ENCODE measurements around the gene CLIC1.

Gene CLIC1

DNA sequence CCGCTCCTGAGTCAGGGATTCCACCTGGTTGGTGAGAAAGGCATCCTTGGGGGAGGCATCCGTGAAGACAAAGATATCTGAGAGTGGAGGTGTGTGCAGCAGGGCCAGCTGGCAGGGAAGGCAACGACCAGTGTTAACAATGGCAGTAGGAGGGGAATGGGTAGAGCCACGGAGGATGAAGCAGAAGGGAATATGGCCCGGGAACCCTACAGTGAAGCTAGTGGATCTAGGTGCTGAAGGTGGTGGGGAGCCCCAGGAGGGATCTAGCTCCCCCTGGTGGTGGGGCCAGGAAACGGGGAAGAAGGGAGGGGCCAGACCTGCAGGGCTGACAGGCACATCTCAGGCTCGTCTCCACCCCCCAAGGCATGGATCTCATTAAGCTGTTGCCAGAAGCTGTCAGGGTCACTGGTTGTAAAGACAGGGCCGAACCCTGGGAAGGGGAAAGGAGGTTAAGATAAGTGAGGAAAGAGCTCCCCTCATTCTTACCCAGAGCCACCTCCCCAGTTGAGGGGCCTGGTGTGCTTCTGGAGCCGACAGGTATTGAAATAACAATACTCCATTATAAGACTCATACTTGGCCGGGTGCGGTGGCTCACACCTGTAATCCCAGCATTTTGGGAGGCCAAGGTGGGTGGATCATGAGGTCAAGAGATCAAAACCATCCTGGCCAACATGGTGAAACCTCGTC, 33.5 kb upstream of the CLIC1 start:
- peak in 4 of 58 donors; percentile 8 to 13 (median 12) for DNase-seq

DNA sequence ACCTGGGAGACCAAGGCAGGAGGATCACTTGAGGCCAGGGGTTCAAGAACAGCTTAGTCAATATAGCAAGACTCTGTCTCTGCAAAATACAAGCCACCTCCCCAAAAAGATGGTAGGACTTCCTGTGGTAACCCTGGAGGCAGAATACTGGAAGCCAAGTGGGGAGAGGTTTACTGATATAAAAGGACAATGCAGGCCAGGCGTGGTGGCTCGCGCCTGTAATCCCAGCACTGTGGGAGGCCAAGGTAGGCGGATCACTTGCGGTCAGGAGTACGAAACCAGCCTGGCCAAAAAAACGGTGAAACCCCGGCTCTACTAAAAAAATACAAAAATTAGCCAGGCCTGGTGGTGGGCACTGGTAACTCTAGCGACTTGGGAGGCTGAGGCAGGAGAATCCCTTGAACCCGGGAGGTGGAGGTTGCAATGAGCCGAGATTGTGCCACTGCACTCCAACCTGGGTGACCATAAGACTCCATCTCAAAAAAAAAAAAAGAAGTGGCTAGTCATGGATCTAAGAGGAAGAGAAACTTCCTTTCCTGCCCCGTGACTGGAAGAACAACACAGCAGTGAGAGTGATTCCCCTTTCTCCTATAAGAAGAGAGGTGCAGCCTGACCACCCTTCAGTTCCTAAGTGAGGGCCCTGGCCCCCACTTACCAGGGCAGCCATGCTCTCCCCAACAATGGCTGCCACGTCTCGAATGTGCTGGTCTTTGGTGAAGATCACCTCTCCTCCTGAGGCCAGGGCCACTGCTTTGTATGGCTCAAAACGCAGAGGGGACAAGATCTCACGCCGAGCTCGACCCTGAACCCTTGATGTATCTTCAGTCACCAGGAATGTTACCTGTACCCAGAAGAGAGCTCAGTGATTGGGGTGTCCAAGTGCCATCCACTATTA, 32.3 kb upstream of the CLIC1 start:
- DNase-seq = no peak

DNA sequence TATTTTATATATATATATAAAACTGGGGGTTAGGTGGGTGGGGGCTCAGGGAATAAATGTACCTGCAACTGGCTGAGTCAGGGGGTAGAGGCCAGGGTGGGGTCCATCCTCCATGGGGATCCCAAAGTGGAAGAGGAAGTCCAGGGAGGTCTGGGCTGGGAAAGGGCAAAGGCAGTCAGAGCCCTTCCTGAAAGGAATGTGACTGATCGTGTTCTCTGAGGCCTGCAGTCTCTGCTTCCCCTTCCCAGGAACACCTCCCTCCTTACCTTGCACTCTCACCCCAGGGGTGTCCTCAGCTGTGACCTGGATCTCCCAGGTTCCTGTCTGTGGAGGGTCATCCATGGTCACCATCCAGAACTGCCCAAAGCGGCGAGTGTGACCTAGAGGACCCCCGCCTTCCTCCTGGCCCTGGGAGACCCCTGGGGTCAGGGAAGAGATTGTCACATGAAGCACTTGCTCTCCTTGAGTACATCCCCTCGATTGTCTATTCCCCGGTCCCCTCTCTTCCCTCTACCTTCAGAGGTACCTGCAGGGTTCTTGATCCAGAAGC, 30.8 kb upstream of the CLIC1 start:
- DNase-seq = no peak

DNA sequence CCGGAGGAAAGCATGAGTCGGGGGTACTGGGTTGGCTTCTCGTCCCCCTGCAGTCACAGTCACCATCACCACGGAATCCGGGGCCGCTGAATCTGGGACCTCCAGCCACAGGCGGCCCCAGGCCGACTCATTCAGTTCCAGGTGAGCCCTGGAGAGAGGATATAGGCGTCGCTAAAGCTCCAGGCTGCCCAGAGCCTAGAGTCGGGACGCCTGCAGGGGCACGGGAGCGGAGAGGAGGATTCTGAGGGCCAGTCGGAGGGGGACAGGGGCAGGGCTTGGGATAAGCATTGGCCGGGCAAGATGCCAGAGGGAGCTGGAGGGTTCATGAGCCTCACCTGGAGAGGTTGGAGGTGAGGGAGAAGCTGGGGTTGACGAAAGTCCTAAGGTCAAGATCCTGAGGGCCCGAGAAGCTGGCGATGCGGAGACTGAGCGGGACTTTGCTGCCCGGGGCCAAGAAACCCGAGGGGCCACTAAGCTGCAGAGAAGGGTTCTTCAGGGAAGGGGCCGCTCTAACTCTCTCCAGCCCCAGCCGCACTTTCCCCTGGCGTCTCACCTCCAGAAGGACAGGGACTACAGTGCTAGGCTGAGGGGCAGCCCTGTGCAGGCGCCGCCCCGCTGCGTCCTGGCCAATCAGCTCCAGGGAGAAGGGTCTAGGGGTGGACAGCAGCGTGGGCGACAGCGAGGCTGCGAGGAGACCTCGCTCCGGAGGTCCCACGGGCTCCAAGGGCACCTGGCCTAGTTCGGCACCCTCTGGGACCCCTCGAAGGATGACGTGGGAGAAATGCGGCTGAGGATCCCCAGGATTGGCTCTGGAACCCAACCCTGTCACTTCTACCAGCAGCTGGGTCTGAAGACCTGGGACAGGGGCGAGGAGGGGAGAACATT, 29.8 kb upstream of the CLIC1 start:
- DNase-seq = no peak

DNA sequence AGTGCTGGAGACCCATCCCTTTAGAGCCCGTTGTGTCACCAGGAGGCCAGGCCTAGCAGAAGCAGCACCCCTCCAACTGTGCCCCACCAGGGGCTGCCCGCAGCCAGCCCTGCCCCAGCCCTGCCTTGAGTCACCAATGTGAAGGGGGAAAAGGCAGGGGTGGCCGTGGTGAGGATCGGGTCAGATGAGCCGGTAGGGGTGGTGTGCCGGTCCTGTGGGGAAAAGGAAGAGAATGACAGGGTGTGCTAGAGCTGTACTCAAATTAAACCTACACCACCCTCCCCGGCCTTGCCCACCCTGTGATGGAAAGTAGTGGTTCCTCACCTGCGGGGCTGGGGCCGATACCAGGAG, 29.2 kb upstream of the CLIC1 start:
- DNase-seq = no peak

DNA sequence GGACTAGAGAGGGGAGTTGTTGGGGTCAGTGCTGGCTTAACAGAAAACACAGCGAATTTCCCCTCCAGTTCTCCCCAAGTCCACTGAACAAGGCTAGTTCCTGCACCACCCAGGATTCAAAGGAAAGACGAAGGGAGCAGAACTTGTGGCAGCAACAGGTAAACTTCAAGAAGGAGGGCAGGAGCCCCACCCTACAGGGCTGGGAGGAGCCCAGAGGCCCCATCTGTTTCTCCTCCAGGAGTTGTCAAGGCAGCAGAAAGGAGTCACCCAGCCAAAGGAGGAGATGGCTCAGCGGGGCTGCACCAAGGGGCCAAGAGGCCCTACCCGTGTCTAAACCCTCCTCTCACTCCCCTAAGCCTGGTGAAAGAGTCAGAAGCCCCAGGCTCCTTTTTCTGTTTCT, 27.9 kb upstream of the CLIC1 start:
- no peak for DNase-seq

DNA sequence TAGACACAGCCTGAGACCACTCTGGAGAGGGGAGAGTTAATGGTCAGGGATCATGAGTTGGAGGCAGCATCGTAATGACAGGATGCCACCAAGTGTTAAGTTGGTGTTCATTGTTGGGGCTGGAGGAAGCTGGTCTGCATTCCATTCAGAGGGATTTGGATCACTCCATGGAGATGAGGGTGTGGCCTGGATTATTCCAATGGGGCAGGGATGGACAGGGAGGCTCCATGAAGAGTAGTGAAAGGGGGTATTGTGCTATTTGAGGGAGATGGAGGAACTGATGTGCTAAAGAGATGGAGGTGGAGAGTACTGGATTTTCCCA, 27.2 kb upstream of the CLIC1 start:
- DNase-seq = peak in 7 of 58 donors; percentile 5 to 50 (median 18)

DNA sequence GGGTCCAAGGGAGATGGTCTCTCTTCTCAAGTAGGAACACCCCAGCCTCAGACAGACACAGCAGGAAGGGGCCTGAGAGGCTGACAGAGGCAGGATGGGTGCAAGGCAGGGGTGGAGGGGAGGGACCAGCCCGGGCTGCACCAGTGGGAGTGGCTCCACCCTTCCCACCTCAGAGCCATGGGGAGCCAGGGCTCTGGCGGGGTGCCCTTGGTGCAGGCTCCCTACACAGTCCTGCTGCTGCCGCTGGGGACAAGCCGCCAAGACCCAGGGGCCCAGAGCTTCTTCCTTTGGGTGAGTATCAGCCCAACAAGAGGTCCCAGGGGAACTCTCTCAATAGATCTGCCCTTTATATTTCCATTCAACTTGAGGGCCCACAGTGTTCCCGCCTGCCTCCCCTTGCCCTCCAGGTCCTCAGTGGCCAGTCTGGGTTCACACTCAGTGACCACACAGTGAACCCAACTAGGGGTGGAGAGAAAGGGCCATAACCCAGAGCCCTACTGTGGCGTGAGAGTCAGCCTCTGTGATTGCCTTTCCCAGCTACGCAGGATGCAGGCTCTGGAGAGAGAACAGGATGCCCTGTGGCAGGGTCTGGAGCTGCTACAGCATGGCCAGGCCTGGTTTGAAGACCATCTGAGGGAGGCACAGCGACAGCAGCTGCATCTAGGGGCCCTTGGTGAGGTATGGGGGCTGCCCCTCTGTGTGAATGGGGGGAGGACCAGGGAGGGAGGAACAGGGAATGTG, 26.7 kb upstream of the CLIC1 start:
- DNase-seq = no peak

DNA sequence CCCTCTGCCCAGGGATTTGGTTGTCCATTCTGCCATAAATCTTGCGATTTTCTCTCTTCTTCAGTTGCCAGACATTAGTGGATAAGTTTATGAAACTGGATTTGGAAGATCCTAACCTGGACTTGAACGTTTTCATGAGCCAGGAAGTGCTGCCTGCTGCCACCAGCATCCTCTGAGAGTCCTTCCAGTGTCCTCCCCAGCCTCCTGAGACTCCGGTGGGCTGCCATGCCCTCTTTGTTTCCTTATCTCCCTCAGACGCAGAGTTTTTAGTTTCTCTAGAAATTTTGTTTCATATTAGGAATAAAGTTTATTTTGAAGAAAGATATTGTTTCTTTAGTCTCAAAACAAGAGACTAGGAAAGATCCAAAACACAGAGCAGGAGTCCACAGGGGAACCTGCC, 26.0 kb upstream of the CLIC1 start, which contains the start of gene SAPCD1:
Gene SAPCD1 (plus strand): TSS at position 301 of the 400 bp plus-strand sequence. CDS start 399 bp downstream, outside the sequence.
- DNase-seq = no peak

DNA sequence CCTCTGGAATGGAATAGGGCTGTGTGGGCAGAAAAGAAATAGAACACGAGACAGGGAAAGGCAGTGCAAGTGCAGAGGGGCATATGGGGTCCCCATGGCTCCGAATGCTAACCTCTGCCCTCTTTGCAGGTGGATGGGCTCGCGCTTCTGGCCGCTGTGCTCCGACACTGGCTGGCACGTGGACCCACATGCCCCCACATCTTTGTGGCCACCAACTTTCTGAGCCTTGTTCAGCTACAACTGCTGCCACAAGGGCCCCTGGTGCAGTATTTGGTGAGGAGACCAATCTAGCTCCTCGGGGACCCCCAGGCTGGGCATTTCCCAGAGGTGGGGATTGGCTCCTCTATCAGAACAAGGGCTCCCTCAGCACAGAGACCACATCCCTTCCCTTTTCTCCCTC, 25.0 kb upstream of the CLIC1 start:
- DNase-seq = no peak

DNA sequence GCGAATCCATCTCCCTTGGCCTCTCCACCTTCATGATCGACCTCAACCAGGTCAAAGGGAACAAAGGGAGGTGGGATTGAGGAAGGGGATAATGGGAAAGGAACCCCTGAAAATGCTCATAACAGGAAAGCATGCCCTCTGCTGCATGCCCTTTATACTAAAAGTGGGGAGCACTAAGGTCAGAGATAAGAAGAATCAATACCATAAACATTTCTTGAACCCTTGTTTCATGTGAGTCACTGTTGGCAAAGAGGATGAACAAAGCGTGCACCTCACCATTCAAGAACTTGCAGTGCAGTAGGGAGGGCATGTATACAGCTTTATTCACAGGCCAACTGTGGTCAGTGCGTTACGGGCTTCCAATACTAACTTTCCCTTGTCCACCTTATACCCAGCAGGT, 24.5 kb upstream of the CLIC1 start:
- no peak for DNase-seq

DNA sequence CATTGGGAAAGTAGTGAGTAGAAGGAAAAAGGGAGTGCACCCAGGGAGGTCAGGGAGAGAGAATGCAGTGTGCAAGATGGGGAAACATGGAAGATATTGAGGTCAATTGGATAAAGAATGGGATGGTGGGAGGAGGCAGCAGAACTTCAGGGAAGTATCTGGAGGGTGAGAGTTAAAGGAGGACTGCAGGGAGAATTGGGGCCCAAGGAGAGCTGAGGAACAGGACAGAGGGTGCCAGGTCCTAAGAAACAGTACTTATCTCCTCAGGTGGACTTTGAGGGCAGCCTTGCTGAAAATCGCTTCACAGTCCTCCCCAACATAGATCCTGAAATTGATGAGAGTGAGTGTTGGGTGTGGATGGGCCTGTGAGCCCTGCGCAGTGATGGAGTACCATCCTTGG, 22.0 kb upstream of the CLIC1 start:
- no peak for DNase-seq

DNA sequence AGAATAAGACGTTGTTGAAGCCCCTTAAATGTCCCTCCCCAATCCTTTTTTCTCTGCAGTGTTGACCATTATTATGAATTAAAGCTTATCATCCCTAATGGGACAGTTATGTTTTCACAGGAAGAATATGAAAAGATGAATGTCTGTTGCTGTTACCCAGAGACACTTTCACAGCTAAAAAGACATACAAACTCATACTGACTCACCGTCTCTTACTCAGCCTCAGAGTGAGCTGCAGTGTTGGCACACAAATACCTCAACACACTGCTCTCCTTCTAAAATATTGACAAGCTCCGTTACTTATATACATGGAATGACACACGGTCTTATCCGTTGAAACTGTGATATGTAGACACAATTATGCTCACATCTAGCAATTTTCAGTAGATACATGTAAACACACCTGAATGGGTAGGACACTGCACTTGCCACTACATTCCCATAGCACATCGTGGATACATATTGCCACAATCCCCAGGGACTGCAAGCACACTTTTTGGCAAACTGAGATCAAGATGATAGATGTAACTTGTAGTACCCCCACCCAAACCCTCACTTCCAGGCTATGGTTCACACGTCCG, 16.5 kb upstream of the CLIC1 start:
- no peak for DNase-seq

DNA sequence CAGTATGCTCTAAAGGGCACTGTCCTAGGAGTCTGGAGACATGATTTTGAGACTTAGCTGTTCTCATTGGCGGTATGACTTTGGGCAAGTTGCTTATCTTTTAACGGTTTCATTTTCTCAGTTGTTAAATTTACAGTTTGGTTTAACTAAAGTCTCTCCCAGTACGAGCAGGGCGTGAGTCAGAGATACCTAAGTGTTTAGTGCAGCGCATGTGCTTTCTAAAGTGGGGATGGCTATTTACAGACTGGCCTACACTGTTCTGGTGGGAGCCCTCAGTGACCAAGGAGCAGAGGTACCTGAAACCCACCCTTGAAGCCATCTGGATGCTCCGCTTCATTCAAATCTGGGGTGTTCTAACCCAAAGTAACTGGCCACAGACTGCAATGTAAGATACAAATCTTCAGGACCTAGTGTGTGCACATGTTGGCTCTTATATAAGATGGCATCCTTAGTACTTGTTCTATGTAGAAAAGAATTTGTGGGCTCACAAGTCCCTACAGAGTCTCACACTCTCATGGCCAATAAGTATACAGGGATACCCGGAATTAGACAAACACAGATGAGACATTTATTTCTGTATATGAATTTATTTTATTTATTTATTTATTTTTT, 14.2 kb upstream of the CLIC1 start:
- DNase-seq = no peak

DNA sequence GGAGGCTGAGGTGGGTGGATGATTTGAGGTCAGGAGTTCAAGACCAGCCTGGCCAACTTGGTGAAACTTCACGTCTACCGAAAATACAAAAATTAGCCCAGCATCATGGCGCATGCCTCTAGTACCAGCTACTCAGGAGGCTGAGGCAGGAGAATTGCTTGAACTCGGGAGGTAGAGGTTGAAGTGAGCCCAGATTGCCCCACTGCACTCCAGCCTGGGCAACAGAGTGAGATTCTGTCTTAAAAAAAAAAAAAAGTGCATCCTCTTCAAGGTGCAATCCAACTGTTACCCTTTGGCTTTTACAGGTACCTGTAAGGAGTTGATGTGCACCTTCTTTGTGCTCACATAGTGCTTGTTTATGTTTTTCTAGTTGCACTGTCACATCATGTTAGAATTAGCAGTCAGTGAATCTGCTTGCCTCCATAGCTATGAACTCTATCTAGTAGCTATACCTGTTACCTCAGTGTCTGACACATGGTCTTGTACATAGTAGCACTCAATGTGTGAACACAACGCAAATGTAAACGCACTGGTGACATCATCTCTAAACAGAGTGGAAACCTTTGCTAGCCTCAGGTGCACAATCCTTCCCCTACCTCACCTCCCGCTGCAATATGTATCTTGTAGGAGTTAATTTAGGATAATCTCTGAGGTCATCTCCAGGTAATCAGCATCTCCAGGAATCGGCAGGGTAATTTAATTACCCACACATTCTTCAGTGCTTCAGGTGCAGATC, 13.1 kb upstream of the CLIC1 start:
- DNase-seq = no peak

DNA sequence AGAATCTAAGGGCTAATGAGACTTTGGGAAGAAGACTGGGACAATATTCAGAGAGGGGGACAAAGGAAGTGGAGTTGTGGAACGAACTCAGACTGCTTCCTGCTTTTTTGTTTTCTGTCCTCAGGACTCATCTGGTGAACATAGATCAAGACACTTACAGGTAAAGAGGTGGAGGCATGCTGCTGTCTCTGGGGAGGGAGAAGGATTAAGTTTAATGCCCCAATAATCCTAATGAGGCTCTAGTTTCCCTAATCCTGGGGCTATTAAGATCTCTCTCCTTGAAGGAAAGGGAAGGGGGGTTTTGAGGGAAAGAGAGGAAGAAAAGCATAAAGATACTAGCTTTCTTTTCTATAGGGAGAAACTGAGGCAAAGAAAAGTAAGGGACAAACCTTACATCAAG, 8.1 kb upstream of the CLIC1 start:
- DNase-seq = no peak

DNA sequence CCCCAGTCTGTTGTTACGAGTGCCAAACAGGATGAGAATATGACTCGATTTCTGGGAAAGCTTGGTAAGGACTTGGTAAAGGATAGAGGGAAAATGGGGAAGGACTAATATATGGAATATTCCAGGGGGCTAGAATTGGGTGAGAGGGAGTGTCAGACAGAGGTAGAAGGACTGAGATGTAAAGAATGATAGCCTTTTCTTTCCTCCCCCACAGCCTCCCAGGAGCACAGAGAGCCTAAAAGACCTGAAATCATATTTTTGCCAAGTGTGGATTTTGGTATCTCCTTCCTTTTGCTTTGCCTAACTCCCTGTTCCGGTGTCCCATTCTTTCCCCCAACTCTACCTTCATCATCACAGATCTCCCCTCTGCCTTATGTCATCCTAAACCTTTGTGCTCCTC, 6.6 kb upstream of the CLIC1 start:
- no peak for DNase-seq

DNA sequence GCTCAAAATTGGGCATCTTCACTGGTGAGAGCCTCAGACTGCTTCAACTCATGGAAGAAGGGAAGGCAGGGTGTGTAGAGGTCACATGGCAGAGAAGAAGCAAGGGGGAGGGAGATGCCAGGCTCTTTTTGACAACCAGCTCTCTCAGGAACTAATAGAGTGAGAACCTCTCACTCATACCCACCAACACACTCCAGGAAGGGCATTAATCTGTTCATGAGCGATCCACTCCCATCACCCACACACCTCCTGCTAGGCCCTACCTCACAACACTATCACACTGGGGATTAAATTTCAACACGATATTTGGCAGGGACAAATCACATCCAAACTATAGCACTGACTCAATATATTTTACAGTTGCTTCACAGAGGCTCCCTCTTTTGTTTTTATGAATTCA, 5.5 kb upstream of the CLIC1 start:
- DNase-seq = no peak
